AG04449 (cell line): Measurements from ENCODE around the gene DNAH12.

Experiments
- CTCF ChIA-PET: fragments of 350-600 bp; formaldehyde crosslinking; extraction: SDS; loops from one replicate; lab custom pipeline; 2021; ENCODE audit warnings: antibody characterized with exemption; lab: Yijun Ruan, JAX
- POLR2A ChIA-PET: fragments of 400-600, 350-600 bp; formaldehyde crosslinking; extraction: SDS; loops from one replicate; lab custom pipeline; 2020; ENCODE audit warnings: antibody characterized with exemption, inconsistent platforms; lab: Yijun Ruan, JAX
- DNase-seq: peaks from one replicate; pipeline ENCODE4 v3.0.0-alpha.2; 2010; ENCODE audit warnings: low read depth, low spot score
- H3K4me3 ChIP-seq: 2 replicates; pipeline ENCODE4 v1.5.1; 2011; ENCODE audit warnings: low read depth, mild to moderate bottlenecking, control low read depth, low read length
- TF ChIP-seq, protein P1 (sequence below): IDR thresholded peaks from one replicate; pipeline ENCODE4 v1.5.1; 2011; ENCODE audit warnings: mild to moderate bottlenecking, moderate library complexity, low read length, control low read depth, inconsistent platforms; ENCODE audit not compliant: insufficient read depth; ENCODE audit errors: missing control alignments

Gene DNAH12

DNA sequence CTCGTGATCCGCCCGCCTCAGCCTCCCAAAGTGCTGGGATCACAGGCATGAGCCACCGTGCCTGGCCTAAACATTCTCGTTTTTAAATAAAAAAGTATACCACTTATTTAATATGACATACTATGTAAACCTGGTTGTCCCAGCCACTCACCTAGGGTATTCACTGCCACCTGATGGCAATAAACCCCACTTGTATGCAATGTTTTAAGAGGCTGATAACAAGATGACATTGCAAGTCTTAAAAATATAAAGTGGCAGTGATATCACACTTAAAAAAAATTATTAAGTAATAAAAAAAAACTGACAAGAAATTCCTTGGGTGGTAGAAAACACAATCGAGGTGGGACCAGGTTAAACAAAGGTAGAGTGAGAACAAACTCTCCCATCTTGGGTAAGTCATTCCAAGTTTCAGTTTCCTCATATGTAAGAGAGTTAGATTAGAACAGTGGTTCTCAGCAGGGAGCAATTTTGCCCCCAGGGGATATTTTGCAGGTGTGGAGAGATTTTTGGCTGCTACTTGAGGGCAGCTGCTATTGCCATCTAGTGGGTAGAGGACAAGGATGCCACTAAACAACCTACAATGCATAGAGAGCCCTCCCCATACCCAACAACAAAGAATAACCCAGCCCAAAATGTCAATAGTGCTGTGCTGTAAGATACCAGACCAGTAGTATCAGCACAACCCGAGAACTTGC lies 38.5 kb upstream of the DNAH12 start:
- DNase-seq: no peak
- TF ChIP-seq, protein P1, sequence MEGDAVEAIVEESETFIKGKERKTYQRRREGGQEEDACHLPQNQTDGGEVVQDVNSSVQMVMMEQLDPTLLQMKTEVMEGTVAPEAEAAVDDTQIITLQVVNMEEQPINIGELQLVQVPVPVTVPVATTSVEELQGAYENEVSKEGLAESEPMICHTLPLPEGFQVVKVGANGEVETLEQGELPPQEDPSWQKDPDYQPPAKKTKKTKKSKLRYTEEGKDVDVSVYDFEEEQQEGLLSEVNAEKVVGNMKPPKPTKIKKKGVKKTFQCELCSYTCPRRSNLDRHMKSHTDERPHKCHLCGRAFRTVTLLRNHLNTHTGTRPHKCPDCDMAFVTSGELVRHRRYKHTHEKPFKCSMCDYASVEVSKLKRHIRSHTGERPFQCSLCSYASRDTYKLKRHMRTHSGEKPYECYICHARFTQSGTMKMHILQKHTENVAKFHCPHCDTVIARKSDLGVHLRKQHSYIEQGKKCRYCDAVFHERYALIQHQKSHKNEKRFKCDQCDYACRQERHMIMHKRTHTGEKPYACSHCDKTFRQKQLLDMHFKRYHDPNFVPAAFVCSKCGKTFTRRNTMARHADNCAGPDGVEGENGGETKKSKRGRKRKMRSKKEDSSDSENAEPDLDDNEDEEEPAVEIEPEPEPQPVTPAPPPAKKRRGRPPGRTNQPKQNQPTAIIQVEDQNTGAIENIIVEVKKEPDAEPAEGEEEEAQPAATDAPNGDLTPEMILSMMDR: no peak
- H3K4me3 ChIP-seq: no peak overlapping the region
- CTCF ChIA-PET: no interaction called here
- POLR2A ChIA-PET: interaction anchor here (0.8 kb wide), 1 partner anchor 15 kb away, joined by 3 read pairs; the partner anchor contains the start of gene ARF4

DNA sequence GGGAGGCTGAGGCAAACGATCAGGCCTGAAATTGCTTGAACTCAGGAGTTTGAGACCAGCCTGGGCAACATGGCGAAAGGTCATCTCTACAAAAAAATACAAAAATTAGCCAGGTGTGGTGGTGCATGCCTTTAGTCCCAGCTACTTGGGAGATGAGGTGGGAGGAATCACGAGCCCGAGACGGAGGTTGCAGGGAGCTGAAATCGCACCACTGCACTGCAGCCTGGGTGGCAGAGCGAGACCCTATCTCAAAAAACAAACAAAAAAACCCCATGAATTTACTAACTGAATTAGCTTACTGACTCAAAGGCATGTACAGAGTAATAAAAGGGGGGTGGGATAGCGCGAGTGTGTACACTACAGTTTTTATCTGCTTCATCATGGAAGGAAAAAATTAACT lies 33.7 kb upstream of the DNAH12 start:
- no peak overlapping the region for H3K4me3 ChIP-seq
- TF ChIP-seq, protein P1: no peak
- POLR2A ChIA-PET: interaction anchor here (0.6 kb wide), 1 partner anchor 22 kb away, joined by 3 read pairs; the partner anchor contains the start of gene PDE12
- DNase-seq: no peak
- CTCF ChIA-PET: interaction anchor here (0.6 to 1.5 kb wide), 6 partner anchors 14 to 276 kb away, joined by 3 to 5 read pairs (median 3); no protein-coding TSS in a partner anchor

DNA sequence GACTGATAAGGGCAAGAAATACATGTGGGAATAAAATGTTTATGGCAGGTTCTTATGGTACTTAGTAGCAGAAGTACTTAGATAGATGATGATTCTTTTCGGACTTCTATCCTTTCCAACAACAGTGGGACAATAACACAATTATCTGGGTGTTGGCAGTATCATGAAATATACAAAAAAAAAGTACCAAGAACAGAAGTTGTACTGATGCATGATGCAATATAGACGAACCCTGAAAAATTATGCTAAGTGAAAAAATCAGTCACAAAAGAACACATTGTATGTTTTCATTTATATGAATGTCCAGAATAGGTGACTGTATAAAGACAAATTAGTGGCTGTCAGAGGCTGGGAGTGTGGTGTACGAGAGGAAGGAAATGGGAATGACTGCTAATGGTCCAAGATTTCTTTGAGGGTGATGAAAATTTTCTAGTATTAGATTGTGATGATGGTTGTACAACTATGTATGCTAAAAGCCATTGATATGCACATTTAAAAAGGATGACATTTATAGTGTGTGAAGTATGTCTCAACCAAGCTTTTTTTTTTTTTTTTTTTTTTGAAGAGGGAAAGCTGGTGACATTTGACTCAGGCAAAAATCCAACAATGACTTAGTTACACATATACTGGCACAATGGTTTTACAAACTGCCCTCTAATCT lies 32.0 kb upstream of the DNAH12 start:
- TF ChIP-seq, protein P1: no peak
- POLR2A ChIA-PET: interaction anchor here (0.6 kb wide), 1 partner anchor 13 kb away, joined by 3 read pairs; no protein-coding TSS in a partner anchor
- no peak for DNase-seq
- H3K4me3 ChIP-seq: no peak overlapping the region
- CTCF ChIA-PET: no interaction called here

DNA sequence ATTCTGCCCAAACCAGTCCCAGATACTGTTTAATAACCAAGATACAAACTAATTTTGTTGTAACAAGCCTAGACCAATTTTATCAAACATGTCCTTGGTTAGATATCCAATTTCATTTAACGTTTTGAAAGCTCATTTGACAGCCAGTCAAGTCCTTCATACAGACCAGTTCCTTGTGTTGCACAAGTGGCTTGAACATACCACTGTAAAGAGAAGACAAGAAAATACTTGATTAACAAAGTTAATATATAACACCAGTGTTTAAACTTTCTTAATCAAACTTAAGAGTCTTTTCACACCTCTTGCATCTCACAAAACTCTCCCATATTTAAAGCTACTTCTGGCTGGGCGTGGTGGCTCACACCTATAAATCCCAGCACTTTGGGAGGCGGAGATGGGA lies 28.0 kb upstream of the DNAH12 start:
- TF ChIP-seq, protein P1: no peak
- POLR2A ChIA-PET: interaction anchor here (0.7 to 1.5 kb wide), 2 partner anchors 16 to 25 kb away, joined by 3 to 4 read pairs; partner anchors contain the start of gene ARF4
- CTCF ChIA-PET: interaction anchor here (1.2 kb wide), 1 partner anchor 402 kb away, joined by 3 read pairs; no protein-coding TSS in a partner anchor
- DNase-seq: no peak
- H3K4me3 ChIP-seq: no peak overlapping the region

DNA sequence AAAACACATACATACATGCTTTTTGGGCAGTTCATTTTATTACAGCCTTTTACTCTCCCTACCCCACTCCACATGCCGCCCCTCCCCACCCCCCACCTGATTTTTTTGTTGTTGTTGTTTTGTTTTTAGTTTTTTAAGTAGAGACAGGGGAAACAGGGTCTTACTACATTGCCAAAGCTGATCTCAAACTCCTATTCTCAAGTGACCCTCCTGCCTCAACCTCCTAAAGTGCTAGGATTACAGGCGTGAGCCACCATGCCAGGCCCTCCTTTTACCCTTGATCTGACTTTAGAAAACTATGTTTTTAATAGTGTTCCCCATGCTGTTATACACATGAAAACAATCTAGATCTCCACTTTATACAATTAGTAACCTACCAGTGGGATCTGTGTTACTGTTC lies 26.7 kb upstream of the DNAH12 start:
- no peak overlapping the region for H3K4me3 ChIP-seq
- ChIA-PET POLR2A (no interaction called here), CTCF (no interaction called here)
- no peak for DNase-seq
- TF ChIP-seq, protein P1: no peak
